Measurements from ENCODE around the gene MB21D2. TPM values are rescaled to one million over a fixed set of nuclear protein-coding genes. Genes with fewer than 3 reads are reported as not detected.

MB21D2 gene
- total RNA-seq, 1 experiment from 2014 or later, result 17.8 TPM

- DNase-seq (ENCODE audit: low read depth), result no peak
Observed at GRCh38 chr3:192927016-192927415, 9.4 kb upstream of the MB21D2 start.

GRCh38 chr3:192923731-192924130 is 6.1 kb upstream of the MB21D2 start:
- no peak for DNase-seq (ENCODE audit: low read depth)

GRCh38 chr3:192921793-192922192 is 4.1 kb upstream of the MB21D2 start:
- no peak for DNase-seq (ENCODE audit: low read depth)

GRCh38 chr3:192920411-192920810 is 2.8 kb upstream of the MB21D2 start:
- no peak for DNase-seq (ENCODE audit: low read depth)

- DNase-seq (ENCODE audit: low read depth), result no peak
Observed at GRCh38 chr3:192919901-192920300, 2.2 kb upstream of the MB21D2 start.

GRCh38 chr3:192918275-192918588 is 576 bp upstream of the MB21D2 start:
- no peak for DNase-seq (ENCODE audit: low read depth)

GRCh38 chr3:192917028-192917403 is 640 bp downstream of the MB21D2 start:
- peak; percentile 71 for DNase-seq (ENCODE audit: low read depth)

- DNase-seq (ENCODE audit: low read depth), result peak; percentile 41
Observed at GRCh38 chr3:192916371-192917027, 1.2 kb downstream of the MB21D2 start.

GRCh38 chr3:192915722-192916121 is 1.9 kb downstream of the MB21D2 start:
- DNase-seq (ENCODE audit: low read depth), result no peak

GRCh38 chr3:192915304-192915703 is 2.4 kb downstream of the MB21D2 start:
- DNase-seq (ENCODE audit: low read depth), result peak; percentile 50

GRCh38 chr3:192914848-192915247 is 2.8 kb downstream of the MB21D2 start:
- no peak for DNase-seq (ENCODE audit: low read depth)

- DNase-seq (ENCODE audit: low read depth), result no peak
Observed at GRCh38 chr3:192913540-192913939, 4.1 kb downstream of the MB21D2 start.

- no peak for DNase-seq (ENCODE audit: low read depth)
Observed at GRCh38 chr3:192911293-192911692, 6.4 kb downstream of the MB21D2 start.

GRCh38 chr3:192907784-192908183 is 9.9 kb downstream of the MB21D2 start:
- no peak for DNase-seq (ENCODE audit: low read depth)

- no peak for DNase-seq (ENCODE audit: low read depth)
Observed at GRCh38 chr3:192906940-192907339, 10.7 kb downstream of the MB21D2 start.

- DNase-seq (ENCODE audit: low read depth), result no peak
Observed at GRCh38 chr3:192905980-192906678, 11.5 kb downstream of the MB21D2 start.

GRCh38 chr3:192904632-192905289 is 12.9 kb downstream of the MB21D2 start:
- no peak for DNase-seq (ENCODE audit: low read depth)

GRCh38 chr3:192902549-192902948 is 15.1 kb downstream of the MB21D2 start:
- DNase-seq (ENCODE audit: low read depth), result no peak

- peak; percentile 96 for DNase-seq (ENCODE audit: low read depth)
Observed at GRCh38 chr3:192901435-192901834, 16.2 kb downstream of the MB21D2 start.

GRCh38 chr3:192899540-192899982 is 18.1 kb downstream of the MB21D2 start:
- DNase-seq (ENCODE audit: low read depth), result peak; percentile 97

- no peak for DNase-seq (ENCODE audit: low read depth)
Observed at GRCh38 chr3:192897005-192897404, 20.7 kb downstream of the MB21D2 start.

- no peak for DNase-seq (ENCODE audit: low read depth)
Observed at GRCh38 chr3:192896208-192896607, 21.4 kb downstream of the MB21D2 start.

- DNase-seq (ENCODE audit: low read depth), result no peak
Observed at GRCh38 chr3:192894676-192895075, 23.0 kb downstream of the MB21D2 start.

All from HT1080 (cell line).